T47D (cell line): ENCODE measurements around the gene PPFIBP2.

Experiments
- DNase-seq, 2 experiments: peaks; one replicate each; pipeline versions ENCODE4 v3.0.0 to v3.0.0-alpha.2; 2011 to 2012; ENCODE audit warnings: low read depth in 1 of 2, low spot score in 1 of 2
- JUND ChIP-seq: IDR thresholded peaks from 2 replicates; pipeline ENCODE4 v1.6.1; 2012; ENCODE audit warnings: low read depth
- in situ Hi-C: cut with HindIII; loops from 2 replicates; pipeline ENCODE4 v1.10.0; 2016; ENCODE audit warnings: low sequenced_read_pairs, low pct_unique_long_range_greater_than_20kb

Gene PPFIBP2

GRCh38 chr11:7488681-7489080 lies 25.1 kb upstream of the PPFIBP2 start:
- no peak for DNase-seq
- in situ Hi-C loops: no loop called here
- no peak for TF ChIP-seq JUND

- TF ChIP-seq JUND: no peak
- no peak for DNase-seq
- in situ Hi-C loops: no loop called here
Observed at GRCh38 chr11:7489376-7489775, 24.4 kb upstream of the PPFIBP2 start.

- no peak for TF ChIP-seq JUND
- DNase-seq: no peak
- in situ Hi-C loops: no loop called here
Observed at GRCh38 chr11:7490054-7490453, 23.7 kb upstream of the PPFIBP2 start.

- TF ChIP-seq JUND: no peak
- no peak for DNase-seq
- in situ Hi-C loops: no loop called here
Observed at GRCh38 chr11:7490535-7490934, 23.3 kb upstream of the PPFIBP2 start.

GRCh38 chr11:7492253-7492652 lies 21.5 kb upstream of the PPFIBP2 start:
- DNase-seq: no peak
- TF ChIP-seq JUND: no peak
- in situ Hi-C loops: no loop called here

- in situ Hi-C loops: no loop called here
- peak in 1 of 2 experiments; percentile 20 for DNase-seq
Observed at GRCh38 chr11:7493670-7494069, 20.1 kb upstream of the PPFIBP2 start.

GRCh38 chr11:7494086-7494745 lies 19.6 kb upstream of the PPFIBP2 start:
- no peak for TF ChIP-seq JUND
- DNase-seq: no peak
- in situ Hi-C loops: no loop called here

More at GRCh38 chr11:7493670-7494069, 20.1 kb upstream of the PPFIBP2 start:
- no peak for TF ChIP-seq JUND

- no peak for TF ChIP-seq JUND
- DNase-seq: no peak
- in situ Hi-C loops: no loop called here
Observed at GRCh38 chr11:7495882-7496551, 17.8 kb upstream of the PPFIBP2 start.

GRCh38 chr11:7498193-7498592 lies 15.6 kb upstream of the PPFIBP2 start:
- in situ Hi-C loops: no loop called here
- TF ChIP-seq JUND: no peak
- DNase-seq: no peak

- in situ Hi-C loops: no loop called here
- TF ChIP-seq JUND: no peak
- DNase-seq: no peak
Observed at GRCh38 chr11:7499081-7499480, 14.7 kb upstream of the PPFIBP2 start.

- DNase-seq: no peak
- in situ Hi-C loops: no loop called here
- TF ChIP-seq JUND: no peak
Observed at GRCh38 chr11:7500251-7500650, 13.5 kb upstream of the PPFIBP2 start.

- in situ Hi-C loops: no loop called here
- DNase-seq: no peak
- no peak for TF ChIP-seq JUND
Observed at GRCh38 chr11:7501251-7501650, 12.5 kb upstream of the PPFIBP2 start.

- in situ Hi-C loops: no loop called here
- DNase-seq: no peak
- TF ChIP-seq JUND: no peak
Observed at GRCh38 chr11:7501894-7502293, 11.9 kb upstream of the PPFIBP2 start.
